Ecto neural progenitor cell (in vitro differentiated cells): ENCODE data around the gene RBM8A.
"Not testable (repeated sequence)": the region's sequence is repeated elsewhere in the genome, so short reads cannot be mapped to it uniquely, and the experiment has no call there.

Experiments used
- DNase-seq: peaks from one replicate; pipeline ENCODE4 v3.0.0-alpha.2; 2018; ENCODE audit warnings: low spot score

Gene RBM8A

GRCh38 chr1:145956781-145957442 is 29.6 kb upstream of the RBM8A start:
- no peak for DNase-seq

GRCh38 chr1:145956361-145956760 is 29.1 kb upstream of the RBM8A start:
- no peak for DNase-seq

GRCh38 chr1:145955436-145955835 is 28.2 kb upstream of the RBM8A start:
- no peak for DNase-seq

- DNase-seq, result no peak
Measured at GRCh38 chr1:145953861-145954260, 26.6 kb upstream of the RBM8A start.

- no peak for DNase-seq
Measured at GRCh38 chr1:145952903-145953302, 25.6 kb upstream of the RBM8A start.

- no peak for DNase-seq
Measured at GRCh38 chr1:145951526-145951925, 24.2 kb upstream of the RBM8A start.

GRCh38 chr1:145949219-145949618 is 21.9 kb upstream of the RBM8A start:
- no peak for DNase-seq

- no peak for DNase-seq
Measured at GRCh38 chr1:145947551-145947950, 20.3 kb upstream of the RBM8A start.

GRCh38 chr1:145946477-145946986 is 19.2 kb upstream of the RBM8A start:
- DNase-seq, result no peak

- DNase-seq, result no peak
Measured at GRCh38 chr1:145944532-145944931, 17.2 kb upstream of the RBM8A start.

- DNase-seq, result no peak
Measured at GRCh38 chr1:145942871-145943270, 15.6 kb upstream of the RBM8A start.

- DNase-seq, result no peak
Measured at GRCh38 chr1:145942405-145942804, 15.1 kb upstream of the RBM8A start.

GRCh38 chr1:145937436-145937835 is 10.2 kb upstream of the RBM8A start:
- DNase-seq, result no peak

GRCh38 chr1:145936247-145936646 is 9.0 kb upstream of the RBM8A start:
- no peak for DNase-seq

- no peak for DNase-seq
Measured at GRCh38 chr1:145935708-145936107, 8.4 kb upstream of the RBM8A start.

- DNase-seq, result not testable (repeated sequence)
Measured at GRCh38 chr1:145932522-145933009, 5.3 kb upstream of the RBM8A start.

- no peak for DNase-seq
Measured at GRCh38 chr1:145927916-145928643, 796 bp upstream of the RBM8A start.

- no peak for DNase-seq
Measured at GRCh38 chr1:145926686-145927062, 610 bp downstream of the RBM8A start.

GRCh38 chr1:145922266-145922665 is 5.0 kb downstream of the RBM8A start:
- DNase-seq, result no peak

GRCh38 chr1:145920297-145920696 is 7.0 kb downstream of the RBM8A start:
- DNase-seq, result not testable (repeated sequence)

GRCh38 chr1:145918992-145919939 is 8.0 kb downstream of the RBM8A start:
- DNase-seq, result peak; percentile 66
